Ovary (tissue), 9 donors: ENCODE data around the gene RAB3B. TPM values are rescaled to one million over a fixed set of nuclear protein-coding genes. Genes with fewer than 3 reads are reported as not detected.
"Not testable (repeated sequence)": the region's sequence is repeated elsewhere in the genome, so short reads cannot be mapped to it uniquely, and the experiment has no call there.

Experiments
- DNase-seq, 5 donors: peaks; one replicate each; pipeline ENCODE4 v3.0.0-alpha.2; 2019 to 2020
- H3K27ac ChIP-seq, 2 donors: fragments of 200-600 bp; one replicate each; pipeline versions ENCODE4 v1.5.1 to v1.8.0; 2019 to 2022
- H3K27me3 ChIP-seq: fragments of 200-600 bp; one replicate; pipeline ENCODE4 v1.8.0; 2022
- H3K36me3 ChIP-seq: fragments of 200-600 bp; sonication (generic); one replicate; pipeline ENCODE4 v1.5.1; 2019
- H3K4me1 ChIP-seq: one replicate; pipeline ENCODE4 v1.8.1; 2013; ENCODE audit warnings: mild to moderate bottlenecking, moderate library complexity; ENCODE audit not compliant: insufficient read depth
- H3K4me3 ChIP-seq: fragments of 200-600 bp; sonication (generic); one replicate; pipeline ENCODE4 v1.5.1; 2017
- H3K9me3 ChIP-seq, 2 donors: fragments of 200-600 bp in 1 of 2; sonication (generic) in 1 of 2; one replicate each; pipeline versions ENCODE4 v1.5.1 to v1.8.1; 2013 to 2019; ENCODE audit warnings: mild to moderate bottlenecking in 1 of 2, moderate library complexity in 1 of 2
- CTCF ChIP-seq, 3 donors: fragments of 450-650 bp in 2 of 3; fragments of 200-600 bp in 1 of 3; IDR thresholded peaks; one replicate each; pipeline versions ENCODE4 v1.5.1 to v1.8.0; 2016 to 2022; ENCODE audit warnings: antibody characterized with exemption in 3 of 3, mild to moderate bottlenecking in 1 of 3
- EP300 ChIP-seq: sonication (generic); formaldehyde crosslinking; IDR thresholded peaks from one replicate; pipeline ENCODE4 v1.6.1; 2017; ENCODE audit warnings: antibody characterized with exemption
- POLR2A ChIP-seq: fragments of 450-650 bp; IDR thresholded peaks from one replicate; pipeline ENCODE4 v1.6.1; 2017; ENCODE audit warnings: antibody characterized with exemption, mild to moderate bottlenecking, moderate library complexity
- WGBS, 3 donors: extraction: QIAGEN DNeasy Blood & Tissue Kit in 1 of 3; methylation state at CpG; one replicate each; pipeline versions ENCODE4 v1.1.5 to v1.1.7; 2013 to 2017; 5-methylcytosine and 5-hydroxymethylcytosine counted together
- intact Hi-C, 4 donors: fragments of 100-400 bp; cut with DNase I; formaldehyde crosslinking; loops; one replicate each; pipeline versions ENCODE4 v1.11.0 to v1.15.1; 2022 to 2023
- polyA plus RNA-seq, 2 donors: library from polyadenylated mRNA; stranded (reverse); fragments of 200-250 nt in 1 of 2; fragments of 350-450 nt in 1 of 2; fragmentation: Illumina TruSeq in 1 of 2; extraction: RNeasy Lipid Tissue Mini Kit (QIAGEN cat#74804) in 1 of 2; gene quantifications; one replicate each; pipeline ENCODE4 v1.2.3, GENCODE V29; 2013 to 2014
- total RNA-seq, 7 donors: library from RNA; depleted of rRNA in 2 of 7; stranded (reverse); fragments of >200 nt in 2 of 7; fragmentation: NEBNext Ultra II Directional in 3 of 7; extraction: Animal tissue kit (Norgen Biotek cat#: 25700) in 3 of 7; gene quantifications; one replicate each; pipeline versions ENCODE4 v1.1.0 to v1.2.4, GENCODE V29; 2016 to 2023
- donor health status: DM: no; HTN: no; CAD: no; lungs with moderate emphysema.
- donor health status: DM: no; HTN: no; CAD: no.
- donor health status: Bipolar disorder and iron deficiency.
- donor health status: DM: yes; HTN: yes; CAD: no.
- donor health status: DM: no; HTN: no; CAD: no.
- donor health status: DM: yes; HTN: yes; CAD: no.

The RAB3B gene
- total and polyA plus RNA-seq, 9 donors: 1.1 to 8.2 (median 2.9) TPM

GRCh38 chr1:52026278-52026677 is 35.8 kb upstream of the RAB3B start:
- Histone ChIP-seq H3K27ac (no peak overlapping the region), H3K27me3 (no peaks in the 10 kb centered on the region), H3K36me3 (no peaks in the 10 kb centered on the region), H3K9me3 (no peaks in the 10 kb centered on the region), H3K4me1 (peaks cover 5% of the 10 kb centered on the region), H3K4me3 (no peak overlapping the region)
- intact Hi-C loops: no loop called here
- TF ChIP-seq EP300 (no peak), POLR2A (no peak), CTCF (IDR thresholded peaks at IDR 0.05) (no peak)
- 96 to 100% (median 98%) methylated on average over 2 of the region's 2 CpGs for WGBS, 3 donors
- DNase-seq: no peak

- Histone ChIP-seq H3K36me3 (no peaks in the 10 kb centered on the region), H3K27me3 (no peaks in the 10 kb centered on the region), H3K4me3 (no peak overlapping the region), H3K9me3 (no peaks in the 10 kb centered on the region), H3K4me1 (no peaks in the 10 kb centered on the region), H3K27ac (no peak overlapping the region)
- TF ChIP-seq POLR2A (no peak), CTCF (IDR thresholded peaks at IDR 0.05) (no peak), EP300 (no peak)
- WGBS, 3 donors: 83% methylated on average over 2 of the region's 2 CpGs
- intact Hi-C loops: no loop called here
- no peak for DNase-seq
Measured at GRCh38 chr1:52022133-52022532, 31.6 kb upstream of the RAB3B start.

- intact Hi-C loops: no loop called here
- Histone ChIP-seq H3K27ac (peak overlapping the region in 1 of 2 donors; percentile 83), H3K27me3 (no peaks in the 10 kb centered on the region), H3K9me3 (no peaks in the 10 kb centered on the region), H3K36me3 (no peaks in the 10 kb centered on the region), H3K4me1 (peaks cover 14% of the 10 kb centered on the region), H3K4me3 (no peak overlapping the region)
- DNase-seq: no peak
- TF ChIP-seq EP300 (no peak), POLR2A (no peak), CTCF (IDR thresholded peaks at IDR 0.05) (no peak)
- 89 to 94% (median 92%) methylated on average over 7 of the region's 7 CpGs for WGBS, 3 donors
Measured at GRCh38 chr1:52008071-52008809, 17.7 kb upstream of the RAB3B start.

GRCh38 chr1:52007215-52008002 is 16.9 kb upstream of the RAB3B start:
- intact Hi-C loops: no loop called here
- TF ChIP-seq POLR2A (no peak), EP300 (no peak), CTCF (IDR thresholded peaks at IDR 0.05) (no peak)
- DNase-seq: no peak
- Histone ChIP-seq H3K4me1 (peaks cover 14% of the 10 kb centered on the region), H3K4me3 (no peak overlapping the region), H3K36me3 (no peaks in the 10 kb centered on the region), H3K27me3 (no peaks in the 10 kb centered on the region), H3K9me3 (no peaks in the 10 kb centered on the region), H3K27ac (peak overlapping the region in 1 of 2 donors; percentile 83)
- WGBS, 3 donors: 5 to 31% (median 9%) methylated on average over 5 of the region's 5 CpGs

- 10 to 33% (median 16%) methylated on average over 5 of the region's 5 CpGs for WGBS, 3 donors
- H3K4me3 ChIP-seq, H3K36me3 ChIP-seq, intact Hi-C loops, H3K27me3 ChIP-seq, H3K9me3 ChIP-seq: not testable (repeated sequence)
- Histone ChIP-seq H3K4me1 (peaks cover 14% of the 10 kb centered on the region), H3K27ac (peak overlapping the region in 1 of 2 donors; percentile 83)
- DNase-seq: peak in 1 of 5 donors; percentile 14
Measured at GRCh38 chr1:52006081-52006553, 15.6 kb upstream of the RAB3B start.

GRCh38 chr1:52005548-52005947 is 15.0 kb upstream of the RAB3B start:
- H3K36me3 ChIP-seq, H3K4me3 ChIP-seq, H3K27me3 ChIP-seq, H3K9me3 ChIP-seq, intact Hi-C loops: not testable (repeated sequence)
- peaks cover 14% of the 10 kb centered on the region for H3K4me1 ChIP-seq
- 1 to 10% (median 3%) methylated on average over 3 of the region's 3 CpGs for WGBS, 3 donors
- peak overlapping the region in 1 of 2 donors; percentile 83 for H3K27ac ChIP-seq
- peak; percentile 28 to 55 (median 44) for DNase-seq
